Karpas-422 (cell line): ENCODE results near the gene FBXO30. TPM values are rescaled to one million over a fixed set of nuclear protein-coding genes. Genes with fewer than 3 reads are reported as not detected.

Experiments used
- DNase-seq: peaks from one replicate; pipeline ENCODE4 v3.0.0-alpha.2; 2015
- H2AFZ ChIP-seq: fragments of 200-600 bp; sonication (generic); 2 replicates; pipeline ENCODE4 v1.6.1; 2014; ENCODE audit warnings: antibody characterized with exemption, low read length, mixed read lengths
- H3K27ac ChIP-seq: fragments of 200-600 bp; sonication (generic); 2 replicates; pipeline ENCODE4 v1.5.1; 2014; ENCODE audit warnings: mild to moderate bottlenecking, low read length, moderate library complexity
- H3K27me3 ChIP-seq: fragments of 200-600 bp; sonication (generic); 2 replicates; pipeline ENCODE4 v1.6.1; 2014; ENCODE audit warnings: low read length, mixed read lengths
- H3K36me3 ChIP-seq: fragments of 200-600 bp; sonication (generic); 2 replicates; pipeline ENCODE4 v1.6.1; 2014; ENCODE audit warnings: low read length, mixed read lengths; ENCODE audit not compliant: insufficient read depth
- H3K4me1 ChIP-seq: fragments of 200-600 bp; sonication (generic); 2 replicates; pipeline ENCODE4 v1.6.1; 2014; ENCODE audit warnings: mild to moderate bottlenecking, low read length, mixed read lengths
- H3K4me2 ChIP-seq: fragments of 200-600 bp; sonication (generic); 2 replicates; pipeline ENCODE4 v1.6.1; 2014; ENCODE audit warnings: low read length, low read depth, mild to moderate bottlenecking; ENCODE audit not compliant: poor library complexity, severe bottlenecking
- H3K4me3 ChIP-seq: fragments of 200-600 bp; sonication (generic); 2 replicates; pipeline ENCODE4 v1.5.1; 2014; ENCODE audit warnings: mild to moderate bottlenecking, antibody characterized with exemption, low read length, mixed read lengths
- H3K79me2 ChIP-seq: fragments of 200-600 bp; sonication (generic); 2 replicates; pipeline ENCODE4 v1.6.1; 2014; ENCODE audit warnings: mild to moderate bottlenecking, low read length, mixed read lengths
- H3K9ac ChIP-seq: fragments of 200-600 bp; sonication (generic); 2 replicates; pipeline ENCODE4 v1.6.0; 2014; ENCODE audit warnings: low read length
- H3K9me2 ChIP-seq: fragments of 200-600 bp; sonication (generic), shearing (Covaris generic); replicated peaks from 2 replicates; pipeline ENCODE4 v1.6.0; 2014; ENCODE audit warnings: mild to moderate bottlenecking, low read length, moderate library complexity; ENCODE audit not compliant: insufficient read depth
- H3K9me3 ChIP-seq: fragments of 300-700, 200-600 bp; sonication (generic); 2 replicates; pipeline ENCODE4 v1.6.1; 2014; ENCODE audit warnings: low read length, mixed read lengths
- H4K20me1 ChIP-seq: fragments of 200-600 bp; sonication (generic); 2 replicates; pipeline ENCODE4 v1.6.1; 2014; ENCODE audit warnings: mild to moderate bottlenecking, antibody characterized with exemption, low read length, low read depth; ENCODE audit not compliant: insufficient read depth
- total RNA-seq: library from RNA; depleted of rRNA; stranded (reverse); fragments of >200 nt; shearing (Covaris generic); gene quantifications from 2 replicates; pipeline ENCODE4 v1.2.3, GENCODE V29; 2014; ENCODE audit warnings: low replicate concordance

FBXO30 gene
- total RNA-seq, 1 experiment from 2014 or later: 30.6 TPM

- no peak overlapping the region for H3K27ac ChIP-seq
Observed at GRCh38 chr6:145842693-145843546, 28.3 kb upstream of the FBXO30 start.

GRCh38 chr6:145841668-145842067, 27.1 kb upstream of the FBXO30 start:
- H3K27me3 ChIP-seq: no peaks in the 10 kb centered on the region
- no peak overlapping the region for H2AFZ ChIP-seq
- no peaks in the 10 kb centered on the region for H3K79me2 ChIP-seq
- no peak overlapping the region for H3K9ac ChIP-seq
- no peak overlapping the region for H3K27ac ChIP-seq
- no peak overlapping the region for H3K4me2 ChIP-seq
- no peak for DNase-seq
- H3K4me1 ChIP-seq: peaks cover 22% of the 10 kb centered on the region
- no peaks in the 10 kb centered on the region for H4K20me1 ChIP-seq
- H3K36me3 ChIP-seq: no peaks in the 10 kb centered on the region
- no peak overlapping the region for H3K4me3 ChIP-seq
- no peaks in the 10 kb centered on the region for H3K9me2 ChIP-seq
- no peaks in the 10 kb centered on the region for H3K9me3 ChIP-seq

More at GRCh38 chr6:145842693-145843546, 28.3 kb upstream of the FBXO30 start:
- Histone ChIP-seq H4K20me1 (no peaks in the 10 kb centered on the region), H3K36me3 (no peaks in the 10 kb centered on the region), H2AFZ (no peak overlapping the region), H3K4me2 (no peak overlapping the region), H3K9me2 (no peaks in the 10 kb centered on the region), H3K79me2 (no peaks in the 10 kb centered on the region), H3K4me3 (no peak overlapping the region), H3K27me3 (no peaks in the 10 kb centered on the region), H3K9ac (no peak overlapping the region), H3K9me3 (no peaks in the 10 kb centered on the region), H3K4me1 (peaks cover 22% of the 10 kb centered on the region)
- no peak for DNase-seq

- H3K9me3 ChIP-seq: no peaks in the 10 kb centered on the region
- H3K27me3 ChIP-seq: no peaks in the 10 kb centered on the region
Observed at GRCh38 chr6:145839653-145840052, 25.1 kb upstream of the FBXO30 start.

GRCh38 chr6:145838305-145838704, 23.7 kb upstream of the FBXO30 start:
- no peak overlapping the region for H3K4me3 ChIP-seq
- no peak overlapping the region for H2AFZ ChIP-seq
- H3K9me3 ChIP-seq: no peaks in the 10 kb centered on the region
- H3K27me3 ChIP-seq: no peaks in the 10 kb centered on the region
- no peak overlapping the region for H3K9ac ChIP-seq
- no peaks in the 10 kb centered on the region for H3K79me2 ChIP-seq
- no peak for DNase-seq
- H3K4me1 ChIP-seq: peaks cover 6% of the 10 kb centered on the region; the same call in 1 of the 2 replicates
- no peaks in the 10 kb centered on the region for H3K36me3 ChIP-seq
- no peak overlapping the region for H3K4me2 ChIP-seq
- H4K20me1 ChIP-seq: no peaks in the 10 kb centered on the region
- H3K9me2 ChIP-seq: no peaks in the 10 kb centered on the region
- no peak overlapping the region for H3K27ac ChIP-seq

More at GRCh38 chr6:145839653-145840052, 25.1 kb upstream of the FBXO30 start:
- H2AFZ ChIP-seq: no peak overlapping the region
- H3K79me2 ChIP-seq: no peaks in the 10 kb centered on the region
- no peak overlapping the region for H3K4me3 ChIP-seq
- no peaks in the 10 kb centered on the region for H4K20me1 ChIP-seq
- no peaks in the 10 kb centered on the region for H3K36me3 ChIP-seq
- peaks cover 17% of the 10 kb centered on the region for H3K4me1 ChIP-seq
- no peak overlapping the region for H3K4me2 ChIP-seq
- no peak overlapping the region for H3K9ac ChIP-seq
- H3K27ac ChIP-seq: no peak overlapping the region
- no peaks in the 10 kb centered on the region for H3K9me2 ChIP-seq
- no peak for DNase-seq

GRCh38 chr6:145836772-145837171, 22.2 kb upstream of the FBXO30 start:
- H3K36me3 ChIP-seq: no peaks in the 10 kb centered on the region
- no peak overlapping the region for H2AFZ ChIP-seq
- H3K79me2 ChIP-seq: no peaks in the 10 kb centered on the region
- DNase-seq: no peak
- H3K9me3 ChIP-seq: no peaks in the 10 kb centered on the region
- H4K20me1 ChIP-seq: no peaks in the 10 kb centered on the region
- no peaks in the 10 kb centered on the region for H3K9me2 ChIP-seq
- H3K4me2 ChIP-seq: no peak overlapping the region
- H3K27me3 ChIP-seq: no peaks in the 10 kb centered on the region
- H3K9ac ChIP-seq: no peak overlapping the region
- no peaks in the 10 kb centered on the region for H3K4me1 ChIP-seq
- no peak overlapping the region for H3K27ac ChIP-seq
- H3K4me3 ChIP-seq: no peak overlapping the region

GRCh38 chr6:145836170-145836569, 21.6 kb upstream of the FBXO30 start:
- Histone ChIP-seq H3K9me2 (no peaks in the 10 kb centered on the region), H3K9ac (no peak overlapping the region), H3K4me3 (no peak overlapping the region), H4K20me1 (no peaks in the 10 kb centered on the region), H3K27me3 (no peaks in the 10 kb centered on the region), H3K4me2 (no peak overlapping the region), H3K36me3 (no peaks in the 10 kb centered on the region), H3K79me2 (no peaks in the 10 kb centered on the region), H2AFZ (no peak overlapping the region), H3K27ac (no peak overlapping the region), H3K9me3 (no peaks in the 10 kb centered on the region), H3K4me1 (no peaks in the 10 kb centered on the region)
- DNase-seq: no peak

- Histone ChIP-seq H3K27me3 (no peaks in the 10 kb centered on the region), H3K4me2 (no peak overlapping the region), H3K9ac (no peak overlapping the region), H3K4me1 (peaks cover 3% of the 10 kb centered on the region; the same call in 1 of the 2 replicates), H3K27ac (no peak overlapping the region), H3K4me3 (no peak overlapping the region), H3K9me3 (no peaks in the 10 kb centered on the region), H2AFZ (no peak overlapping the region), H3K79me2 (no peaks in the 10 kb centered on the region), H3K36me3 (no peaks in the 10 kb centered on the region), H4K20me1 (no peaks in the 10 kb centered on the region), H3K9me2 (no peaks in the 10 kb centered on the region)
- no peak for DNase-seq
Observed at GRCh38 chr6:145830612-145831011, 16.0 kb upstream of the FBXO30 start.

GRCh38 chr6:145829950-145830349, 15.4 kb upstream of the FBXO30 start:
- Histone ChIP-seq H3K4me3 (no peak overlapping the region), H3K27ac (no peak overlapping the region), H4K20me1 (no peaks in the 10 kb centered on the region), H3K9ac (no peak overlapping the region), H2AFZ (no peak overlapping the region), H3K79me2 (no peaks in the 10 kb centered on the region), H3K4me1 (peaks cover 3% of the 10 kb centered on the region; the same call in 1 of the 2 replicates), H3K9me3 (no peaks in the 10 kb centered on the region), H3K36me3 (no peaks in the 10 kb centered on the region), H3K27me3 (no peaks in the 10 kb centered on the region), H3K4me2 (no peak overlapping the region), H3K9me2 (no peaks in the 10 kb centered on the region)
- no peak for DNase-seq
